GM23338 (cell line): ENCODE measurements around the gene DPT. TPM values are rescaled to one million over a fixed set of nuclear protein-coding genes. Genes with fewer than 3 reads are reported as not detected.

Experiments used
- ATAC-seq: fragments of 200-7000 bp; cut with Tn5 transposase; 3 replicates; pipeline ENCODE4 v1.9.1; 2020
- DNase-seq: peaks from one replicate; pipeline ENCODE4 v3.0.0-alpha.2; 2015; ENCODE audit warnings: low spot score
- H2AFZ ChIP-seq: fragments of 200-600 bp; sonication (generic); 2 replicates; pipeline ENCODE4 v1.8.0; 2016; ENCODE audit warnings: antibody characterized with exemption, mild to moderate bottlenecking, moderate library complexity
- H3F3A ChIP-seq: fragments of 200-600 bp; sonication (generic); replicated peaks from 2 replicates; pipeline ENCODE4 v1.8.0; 2017; ENCODE audit warnings: antibody characterized with exemption, mixed run types, low read depth
- H3K27ac ChIP-seq: fragments of 200-600 bp; sonication (generic); 2 replicates; pipeline ENCODE4 v1.6.1; 2016; ENCODE audit warnings: low read depth
- H3K27me3 ChIP-seq: fragments of 200-600 bp; sonication (generic); 2 replicates; pipeline ENCODE4 v1.8.0; 2016; ENCODE audit warnings: mild to moderate bottlenecking, mixed run types, moderate library complexity; ENCODE audit not compliant: insufficient read depth
- H3K36me3 ChIP-seq: fragments of 200-600 bp; sonication (generic); 2 replicates; pipeline ENCODE4 v1.8.0; 2016; ENCODE audit warnings: mild to moderate bottlenecking; ENCODE audit not compliant: insufficient read depth
- H3K4me1 ChIP-seq: fragments of 200-600 bp; sonication (generic); 2 replicates; pipeline ENCODE4 v1.8.0; 2016; ENCODE audit warnings: mild to moderate bottlenecking, moderate library complexity; ENCODE audit not compliant: insufficient read depth
- H3K4me2 ChIP-seq: fragments of 200-600 bp; sonication (generic); 2 replicates; pipeline ENCODE4 v1.7.1; 2017; ENCODE audit warnings: mixed run types
- H3K4me3 ChIP-seq: fragments of 200-600 bp; sonication (generic); 2 replicates; pipeline ENCODE4 v1.6.1; 2016; ENCODE audit warnings: mixed run types
- H3K79me2 ChIP-seq: fragments of 200-600 bp; sonication (generic); replicated peaks from 2 replicates; pipeline ENCODE4 v1.8.0; 2017; ENCODE audit warnings: mild to moderate bottlenecking; ENCODE audit not compliant: insufficient read depth
- H3K9me2 ChIP-seq: fragments of 200-600 bp; sonication (generic); 2 replicates; pipeline ENCODE4 v1.8.0; 2017; ENCODE audit not compliant: insufficient read depth
- H4K20me1 ChIP-seq: fragments of 200-600 bp; sonication (generic); replicated peaks from 2 replicates; pipeline ENCODE4 v1.8.0; 2017; ENCODE audit warnings: mild to moderate bottlenecking; ENCODE audit not compliant: insufficient read depth
- H3K27ac Mint-ChIP-seq: 2 replicates; pipeline ENCODE4 v1.8.0; 2020; ENCODE audit warnings: inconsistent platforms, mild to moderate bottlenecking, moderate library complexity, mixed read lengths
- H3K27me3 Mint-ChIP-seq: 3 replicates; pipeline ENCODE4 v1.8.0; 2022; ENCODE audit warnings: low read depth, mild to moderate bottlenecking, moderate library complexity, mixed read lengths, inconsistent platforms; ENCODE audit not compliant: insufficient read depth, poor library complexity
- H3K36me3 Mint-ChIP-seq: 3 replicates; pipeline ENCODE4 v1.8.0; 2021; ENCODE audit warnings: low read depth, mild to moderate bottlenecking, inconsistent platforms, moderate library complexity, mixed read lengths
- H3K4me1 Mint-ChIP-seq: 3 replicates; pipeline ENCODE4 v1.8.0; 2020; ENCODE audit warnings: mild to moderate bottlenecking, inconsistent platforms, mixed read lengths
- H3K4me3 Mint-ChIP-seq: 3 replicates; pipeline ENCODE4 v1.8.0; 2021; ENCODE audit warnings: moderate library complexity, mild to moderate bottlenecking, inconsistent platforms, mixed read lengths
- H3K9me3 Mint-ChIP-seq: 3 replicates; pipeline ENCODE4 v1.8.0; 2020; ENCODE audit warnings: moderate library complexity, mild to moderate bottlenecking, inconsistent platforms, mixed read lengths
- EZH2 ChIP-seq: fragments of 200-600 bp; sonication (generic); IDR thresholded peaks from one replicate; pipeline ENCODE4 v1.8.0; 2017; ENCODE audit warnings: antibody characterized with exemption, mild to moderate bottlenecking, low read depth; ENCODE audit not compliant: unreplicated experiment
- EZH2phosphoT487 ChIP-seq: fragments of 200-600 bp; sonication (generic); IDR thresholded peaks from one replicate; pipeline ENCODE4 v1.8.1; 2018; ENCODE audit warnings: antibody characterized with exemption; ENCODE audit not compliant: unreplicated experiment
- JUNB ChIP-seq: IDR thresholded peaks from one replicate; pipeline ENCODE4 v1.6.1; 2016; ENCODE audit warnings: antibody characterized with exemption; ENCODE audit not compliant: unreplicated experiment
- NANOG ChIP-seq: IDR thresholded peaks from 2 replicates; pipeline ENCODE4 v1.6.1; 2016; ENCODE audit warnings: antibody characterized with exemption, borderline replicate concordance
- POLR2AphosphoS5 ChIP-seq: IDR thresholded peaks from 2 replicates; pipeline ENCODE4 v1.6.1; 2016; ENCODE audit warnings: antibody characterized with exemption, low read depth
- STAT1 ChIP-seq: IDR thresholded peaks from one replicate; pipeline ENCODE4 v1.6.1; 2016; ENCODE audit warnings: antibody characterized with exemption; ENCODE audit not compliant: unreplicated experiment
- ZNF114 ChIP-seq: fragments of 250-450 bp; sonication (Bioruptor Pico); IDR thresholded peaks from 2 replicates; pipeline ENCODE4 v1.5.0; 2020; ENCODE audit warnings: mild to moderate bottlenecking, moderate library complexity
- ZNF331 ChIP-seq: fragments of 250-450 bp; sonication (Bioruptor Pico); IDR thresholded peaks from 2 replicates; pipeline ENCODE4 v1.5.0; 2020; ENCODE audit warnings: low read depth, mild to moderate bottlenecking, moderate library complexity
- long read RNA-seq: library from polyadenylated mRNA; unstranded; transcript quantifications from one replicate; pipeline ENCODE4 v2.0.0, GENCODE V29; 2020; ENCODE audit not compliant: unreplicated experiment
- polyA plus RNA-seq: library from polyadenylated mRNA; unstranded; fragments of >200 nt; fragmentation: Nextera tagmentation; extraction: Ambion mirVana; gene quantifications from 2 replicates; pipeline ENCODE4 v1.2.1, GENCODE V29; 2016
- total RNA-seq: library from RNA; depleted of rRNA; stranded (reverse); fragments of >200 nt; shearing (Covaris generic); gene quantifications from 2 replicates; pipeline ENCODE4 v1.2.3, GENCODE V29; 2014; rRNA removed
- TF ChIP-seq, protein P1 (sequence below): fragments of 250-450 bp; sonication (Bioruptor Pico); IDR thresholded peaks from 2 replicates; pipeline ENCODE4 v1.5.0; 2020; ENCODE audit warnings: mild to moderate bottlenecking, moderate library complexity
- TF ChIP-seq, protein P2 (sequence below), 2 experiments: fragments of 200-600 bp in 1 of 2; sonication (generic) in 1 of 2; conservative IDR thresholded peaks; 2 replicates each; pipeline versions ENCODE4 v1.5.1 to v1.6.1; 2016 to 2017; ENCODE audit warnings: antibody characterized with exemption in 2 of 2, low read depth in 2 of 2, mild to moderate bottlenecking in 2 of 2, moderate library complexity in 1 of 2
- TF ChIP-seq, protein P3 (sequence below): IDR thresholded peaks from one replicate; pipeline ENCODE4 v1.6.1; 2018; ENCODE audit warnings: antibody characterized with exemption; ENCODE audit not compliant: unreplicated experiment

Gene DPT
- total RNA-seq (not detected in 2 replicates), polyA plus RNA-seq (not detected in 2 replicates)
- long read RNA-seq: 0 reads

DNA sequence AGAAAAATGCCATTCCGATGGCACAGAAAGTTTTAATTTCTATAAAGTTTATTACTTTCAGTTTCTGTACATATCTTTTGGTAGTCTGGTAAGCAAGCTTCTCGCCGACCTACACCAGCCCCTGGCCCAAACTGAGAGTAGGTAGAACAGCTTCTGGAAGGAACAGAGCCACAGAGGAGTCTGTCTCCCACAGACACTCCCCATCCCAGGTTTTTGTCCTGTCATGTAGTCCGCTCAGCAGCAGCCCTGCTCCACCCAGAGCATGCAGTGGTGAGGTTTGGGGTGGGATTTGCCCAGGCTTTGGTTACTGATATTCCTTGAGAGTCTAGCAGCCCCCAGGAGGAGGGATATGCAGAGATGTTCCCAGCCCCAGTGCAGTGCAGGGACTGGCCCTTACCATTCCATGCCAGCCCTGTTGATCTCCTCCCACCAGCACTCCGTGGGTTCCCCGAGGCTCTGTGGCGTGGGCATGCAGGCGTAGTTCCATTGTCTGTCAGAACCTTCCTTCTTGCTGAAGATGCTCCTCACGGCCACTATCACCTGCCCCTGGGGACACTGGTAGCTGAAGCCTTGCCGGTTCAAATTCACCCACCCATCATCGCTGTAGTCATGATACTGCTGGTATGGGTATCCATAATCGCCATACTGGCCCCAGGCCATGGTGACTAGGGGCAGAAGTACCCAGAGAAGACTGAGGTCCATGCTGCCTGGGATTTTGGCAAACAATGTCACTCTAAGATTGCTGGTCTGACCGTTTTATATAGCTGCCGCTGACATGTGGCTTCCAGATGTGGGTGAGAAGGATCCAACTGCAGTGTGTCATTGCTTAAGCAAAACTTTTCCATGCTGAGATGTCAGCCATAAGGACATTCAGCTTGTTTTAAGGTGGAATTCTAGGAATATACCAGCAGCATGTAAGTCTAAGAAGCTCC, at the start of gene DPT:
Gene DPT (minus strand): TSS at position 734 of the 932 bp plus-strand sequence. CDS start 32 bp downstream, at position 702.
- Histone ChIP-seq H3K36me3 (no peaks in the 10 kb centered on the region), H3K27me3 (no peaks in the 10 kb centered on the region), H2AFZ (no peak within 1 kb of the TSS), H3K79me2 (no peaks in the 10 kb centered on the region), H3K27ac (no peak within 1 kb of the TSS), H3F3A (no peaks in the 10 kb centered on the region), H3K4me2 (no peak within 1 kb of the TSS), H3K4me1 (no peaks in the 10 kb centered on the region), H3K9me2 (no peaks in the 10 kb centered on the region), H3K4me3 (no peak within 1 kb of the TSS), H4K20me1 (no peaks in the 10 kb centered on the region)
- Mint-ChIP-seq H3K9me3 (no peaks in the 10 kb centered on the region), H3K27ac (peak within 1 kb of the TSS; percentile 67; the same call in 1 of the 2 replicates), H3K4me1 (no peaks in the 10 kb centered on the region), H3K27me3 (peaks cover 4% of the 10 kb centered on the region), H3K4me3 (no peak within 1 kb of the TSS), H3K36me3 (no peaks in the 10 kb centered on the region)
- ATAC-seq (no peak), DNase-seq (no peak)
- no peak for TF ChIP-seq ZNF331 (CRISPR knock-in tag)
- no peak for TF ChIP-seq EZH2
- no peak for TF ChIP-seq EZH2phosphoT487
- no peak for TF ChIP-seq STAT1
- TF ChIP-seq POLR2AphosphoS5: no peak
- TF ChIP-seq, protein P1, sequence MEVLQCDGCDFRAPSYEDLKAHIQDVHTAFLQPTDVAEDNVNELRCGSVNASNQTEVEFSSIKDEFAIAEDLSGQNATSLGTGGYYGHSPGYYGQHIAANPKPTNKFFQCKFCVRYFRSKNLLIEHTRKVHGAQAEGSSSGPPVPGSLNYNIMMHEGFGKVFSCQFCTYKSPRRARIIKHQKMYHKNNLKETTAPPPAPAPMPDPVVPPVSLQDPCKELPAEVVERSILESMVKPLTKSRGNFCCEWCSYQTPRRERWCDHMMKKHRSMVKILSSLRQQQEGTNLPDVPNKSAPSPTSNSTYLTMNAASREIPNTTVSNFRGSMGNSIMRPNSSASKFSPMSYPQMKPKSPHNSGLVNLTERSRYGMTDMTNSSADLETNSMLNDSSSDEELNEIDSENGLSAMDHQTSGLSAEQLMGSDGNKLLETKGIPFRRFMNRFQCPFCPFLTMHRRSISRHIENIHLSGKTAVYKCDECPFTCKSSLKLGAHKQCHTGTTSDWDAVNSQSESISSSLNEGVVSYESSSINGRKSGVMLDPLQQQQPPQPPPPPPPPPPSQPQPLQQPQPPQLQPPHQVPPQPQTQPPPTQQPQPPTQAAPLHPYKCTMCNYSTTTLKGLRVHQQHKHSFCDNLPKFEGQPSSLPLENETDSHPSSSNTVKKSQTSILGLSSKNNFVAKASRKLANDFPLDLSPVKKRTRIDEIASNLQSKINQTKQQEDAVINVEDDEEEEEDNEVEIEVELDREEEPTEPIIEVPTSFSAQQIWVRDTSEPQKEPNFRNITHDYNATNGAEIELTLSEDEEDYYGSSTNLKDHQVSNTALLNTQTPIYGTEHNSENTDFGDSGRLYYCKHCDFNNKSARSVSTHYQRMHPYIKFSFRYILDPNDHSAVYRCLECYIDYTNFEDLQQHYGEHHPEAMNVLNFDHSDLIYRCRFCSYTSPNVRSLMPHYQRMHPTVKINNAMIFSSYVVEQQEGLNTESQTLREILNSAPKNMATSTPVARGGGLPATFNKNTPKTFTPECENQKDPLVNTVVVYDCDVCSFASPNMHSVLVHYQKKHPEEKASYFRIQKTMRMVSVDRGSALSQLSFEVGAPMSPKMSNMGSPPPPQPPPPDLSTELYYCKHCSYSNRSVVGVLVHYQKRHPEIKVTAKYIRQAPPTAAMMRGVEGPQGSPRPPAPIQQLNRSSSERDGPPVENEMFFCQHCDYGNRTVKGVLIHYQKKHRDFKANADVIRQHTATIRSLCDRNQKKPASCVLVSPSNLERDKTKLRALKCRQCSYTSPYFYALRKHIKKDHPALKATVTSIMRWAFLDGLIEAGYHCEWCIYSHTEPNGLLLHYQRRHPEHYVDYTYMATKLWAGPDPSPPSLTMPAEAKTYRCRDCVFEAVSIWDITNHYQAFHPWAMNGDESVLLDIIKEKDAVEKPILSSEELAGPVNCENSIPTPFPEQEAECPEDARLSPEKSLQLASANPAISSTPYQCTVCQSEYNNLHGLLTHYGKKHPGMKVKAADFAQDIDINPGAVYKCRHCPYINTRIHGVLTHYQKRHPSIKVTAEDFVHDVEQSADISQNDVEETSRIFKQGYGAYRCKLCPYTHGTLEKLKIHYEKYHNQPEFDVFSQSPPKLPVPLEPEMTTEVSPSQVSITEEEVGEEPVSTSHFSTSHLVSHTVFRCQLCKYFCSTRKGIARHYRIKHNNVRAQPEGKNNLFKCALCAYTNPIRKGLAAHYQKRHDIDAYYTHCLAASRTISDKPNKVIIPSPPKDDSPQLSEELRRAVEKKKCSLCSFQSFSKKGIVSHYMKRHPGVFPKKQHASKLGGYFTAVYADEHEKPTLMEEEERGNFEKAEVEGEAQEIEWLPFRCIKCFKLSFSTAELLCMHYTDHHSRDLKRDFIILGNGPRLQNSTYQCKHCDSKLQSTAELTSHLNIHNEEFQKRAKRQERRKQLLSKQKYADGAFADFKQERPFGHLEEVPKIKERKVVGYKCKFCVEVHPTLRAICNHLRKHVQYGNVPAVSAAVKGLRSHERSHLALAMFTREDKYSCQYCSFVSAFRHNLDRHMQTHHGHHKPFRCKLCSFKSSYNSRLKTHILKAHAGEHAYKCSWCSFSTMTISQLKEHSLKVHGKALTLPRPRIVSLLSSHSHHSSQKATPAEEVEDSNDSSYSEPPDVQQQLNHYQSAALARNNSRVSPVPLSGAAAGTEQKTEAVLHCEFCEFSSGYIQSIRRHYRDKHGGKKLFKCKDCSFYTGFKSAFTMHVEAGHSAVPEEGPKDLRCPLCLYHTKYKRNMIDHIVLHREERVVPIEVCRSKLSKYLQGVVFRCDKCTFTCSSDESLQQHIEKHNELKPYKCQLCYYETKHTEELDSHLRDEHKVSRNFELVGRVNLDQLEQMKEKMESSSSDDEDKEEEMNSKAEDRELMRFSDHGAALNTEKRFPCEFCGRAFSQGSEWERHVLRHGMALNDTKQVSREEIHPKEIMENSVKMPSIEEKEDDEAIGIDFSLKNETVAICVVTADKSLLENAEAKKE (CRISPR knock-in tag): no peak
- TF ChIP-seq JUNB: no peak
- TF ChIP-seq ZNF114: no peak
- TF ChIP-seq NANOG: no peak
- TF ChIP-seq, protein P2, sequence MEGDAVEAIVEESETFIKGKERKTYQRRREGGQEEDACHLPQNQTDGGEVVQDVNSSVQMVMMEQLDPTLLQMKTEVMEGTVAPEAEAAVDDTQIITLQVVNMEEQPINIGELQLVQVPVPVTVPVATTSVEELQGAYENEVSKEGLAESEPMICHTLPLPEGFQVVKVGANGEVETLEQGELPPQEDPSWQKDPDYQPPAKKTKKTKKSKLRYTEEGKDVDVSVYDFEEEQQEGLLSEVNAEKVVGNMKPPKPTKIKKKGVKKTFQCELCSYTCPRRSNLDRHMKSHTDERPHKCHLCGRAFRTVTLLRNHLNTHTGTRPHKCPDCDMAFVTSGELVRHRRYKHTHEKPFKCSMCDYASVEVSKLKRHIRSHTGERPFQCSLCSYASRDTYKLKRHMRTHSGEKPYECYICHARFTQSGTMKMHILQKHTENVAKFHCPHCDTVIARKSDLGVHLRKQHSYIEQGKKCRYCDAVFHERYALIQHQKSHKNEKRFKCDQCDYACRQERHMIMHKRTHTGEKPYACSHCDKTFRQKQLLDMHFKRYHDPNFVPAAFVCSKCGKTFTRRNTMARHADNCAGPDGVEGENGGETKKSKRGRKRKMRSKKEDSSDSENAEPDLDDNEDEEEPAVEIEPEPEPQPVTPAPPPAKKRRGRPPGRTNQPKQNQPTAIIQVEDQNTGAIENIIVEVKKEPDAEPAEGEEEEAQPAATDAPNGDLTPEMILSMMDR (conservative IDR thresholded peaks at IDR 0.05; ENCODE audit: low read depth in 2 of 2): no peak
- TF ChIP-seq, protein P3, sequence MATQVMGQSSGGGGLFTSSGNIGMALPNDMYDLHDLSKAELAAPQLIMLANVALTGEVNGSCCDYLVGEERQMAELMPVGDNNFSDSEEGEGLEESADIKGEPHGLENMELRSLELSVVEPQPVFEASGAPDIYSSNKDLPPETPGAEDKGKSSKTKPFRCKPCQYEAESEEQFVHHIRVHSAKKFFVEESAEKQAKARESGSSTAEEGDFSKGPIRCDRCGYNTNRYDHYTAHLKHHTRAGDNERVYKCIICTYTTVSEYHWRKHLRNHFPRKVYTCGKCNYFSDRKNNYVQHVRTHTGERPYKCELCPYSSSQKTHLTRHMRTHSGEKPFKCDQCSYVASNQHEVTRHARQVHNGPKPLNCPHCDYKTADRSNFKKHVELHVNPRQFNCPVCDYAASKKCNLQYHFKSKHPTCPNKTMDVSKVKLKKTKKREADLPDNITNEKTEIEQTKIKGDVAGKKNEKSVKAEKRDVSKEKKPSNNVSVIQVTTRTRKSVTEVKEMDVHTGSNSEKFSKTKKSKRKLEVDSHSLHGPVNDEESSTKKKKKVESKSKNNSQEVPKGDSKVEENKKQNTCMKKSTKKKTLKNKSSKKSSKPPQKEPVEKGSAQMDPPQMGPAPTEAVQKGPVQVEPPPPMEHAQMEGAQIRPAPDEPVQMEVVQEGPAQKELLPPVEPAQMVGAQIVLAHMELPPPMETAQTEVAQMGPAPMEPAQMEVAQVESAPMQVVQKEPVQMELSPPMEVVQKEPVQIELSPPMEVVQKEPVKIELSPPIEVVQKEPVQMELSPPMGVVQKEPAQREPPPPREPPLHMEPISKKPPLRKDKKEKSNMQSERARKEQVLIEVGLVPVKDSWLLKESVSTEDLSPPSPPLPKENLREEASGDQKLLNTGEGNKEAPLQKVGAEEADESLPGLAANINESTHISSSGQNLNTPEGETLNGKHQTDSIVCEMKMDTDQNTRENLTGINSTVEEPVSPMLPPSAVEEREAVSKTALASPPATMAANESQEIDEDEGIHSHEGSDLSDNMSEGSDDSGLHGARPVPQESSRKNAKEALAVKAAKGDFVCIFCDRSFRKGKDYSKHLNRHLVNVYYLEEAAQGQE: no peak
